Left ventricle myocardium inferior (tissue), 1 donor: ENCODE measurements around the gene COLEC11. TPM values are rescaled to one million over a fixed set of nuclear protein-coding genes. Genes with fewer than 3 reads are reported as not detected.

ENCODE experiments used
- DNase-seq: peaks from one replicate; pipeline ENCODE4 v3.0.0-alpha.2; 2020
- H3K27ac ChIP-seq: fragments of 200-600 bp; replicated peaks from 2 replicates; pipeline ENCODE4 v1.8.0; 2021
- H3K27me3 ChIP-seq: fragments of 200-600 bp; 2 replicates; pipeline ENCODE4 v1.8.0; 2021; ENCODE audit warnings: low read depth
- H3K36me3 ChIP-seq: fragments of 200-600 bp; 2 replicates; pipeline ENCODE4 v1.8.0; 2021
- H3K4me1 ChIP-seq: fragments of 200-600 bp; 2 replicates; pipeline ENCODE4 v1.8.0; 2021
- H3K4me3 ChIP-seq: fragments of 200-600 bp; 2 replicates; pipeline ENCODE4 v1.8.0; 2021; ENCODE audit warnings: mild to moderate bottlenecking, moderate library complexity
- H3K9me3 ChIP-seq: fragments of 200-600 bp; replicated peaks from 2 replicates; pipeline ENCODE4 v1.8.0; 2021
- CTCF ChIP-seq: fragments of 200-600 bp; IDR thresholded peaks from 2 replicates; pipeline ENCODE4 v1.8.0; 2021; ENCODE audit warnings: antibody characterized with exemption, mild to moderate bottlenecking, borderline replicate concordance
- intact Hi-C: fragments of 100-400 bp; cut with micrococcal nuclease; formaldehyde crosslinking; loops from one replicate; pipeline ENCODE4 v1.11.0; 2022
- total RNA-seq: library from RNA; stranded (reverse); fragmentation: NEBNext Ultra II Directional; extraction: Animal tissue kit (Norgen Biotek cat#: 25700); gene quantifications from one replicate; pipeline ENCODE4 v1.2.1, GENCODE V29; 2021
- donor health status: DM: no; HTN: yes; CAD: no; lungs with severe emphysema.

COLEC11 gene
- total RNA-seq, 1 donor from 2014 or later, result 4.9 TPM

DNA sequence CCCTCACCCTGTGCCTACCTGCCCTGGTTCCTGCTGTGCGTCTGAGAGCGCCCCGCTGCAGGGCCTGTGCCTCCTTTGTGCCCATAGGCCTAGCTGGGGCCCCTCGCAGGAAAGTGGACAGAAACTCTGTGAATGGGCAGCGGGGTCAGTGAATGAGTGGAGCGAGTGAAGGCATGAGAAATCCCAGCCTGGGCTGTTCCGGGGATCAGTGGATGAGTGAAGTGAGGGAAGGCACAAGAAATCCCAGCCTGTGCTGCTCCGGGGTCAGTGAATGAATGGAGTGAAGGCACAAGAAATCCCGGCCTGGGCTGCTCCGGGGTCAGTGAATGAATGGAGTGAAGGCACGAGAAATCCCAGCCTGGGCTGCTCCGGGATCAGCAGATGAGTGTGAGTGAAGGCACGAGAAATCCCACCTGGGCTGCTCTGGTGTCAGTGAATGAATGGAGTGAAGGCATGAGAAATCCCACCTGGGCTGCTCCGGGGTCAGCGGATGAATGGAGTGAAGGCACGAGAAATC, 2.0 kb downstream of the COLEC11 start:
- H3K4me1 ChIP-seq, result peaks cover 16% of the 10 kb centered on the region
- no peak for DNase-seq
- H3K27ac ChIP-seq, result no peak overlapping the region
- no peaks in the 10 kb centered on the region for H3K27me3 ChIP-seq
- no peak for TF ChIP-seq CTCF
- H3K9me3 ChIP-seq, result no peaks in the 10 kb centered on the region
- intact Hi-C loops, result no loop called here
- H3K4me3 ChIP-seq, result no peak overlapping the region
- H3K36me3 ChIP-seq, result no peaks in the 10 kb centered on the region

GRCh38 chr2:3597567-3597966, 2.7 kb downstream of the COLEC11 start:
- no peaks in the 10 kb centered on the region for H3K9me3 ChIP-seq
- no peaks in the 10 kb centered on the region for H3K36me3 ChIP-seq
- no peaks in the 10 kb centered on the region for H3K27me3 ChIP-seq
- DNase-seq, result no peak
- H3K4me3 ChIP-seq, result no peak overlapping the region
- no peak overlapping the region for H3K27ac ChIP-seq
- intact Hi-C loops, result no loop called here
- peaks cover 16% of the 10 kb centered on the region for H3K4me1 ChIP-seq
- TF ChIP-seq CTCF, result no peak

DNA sequence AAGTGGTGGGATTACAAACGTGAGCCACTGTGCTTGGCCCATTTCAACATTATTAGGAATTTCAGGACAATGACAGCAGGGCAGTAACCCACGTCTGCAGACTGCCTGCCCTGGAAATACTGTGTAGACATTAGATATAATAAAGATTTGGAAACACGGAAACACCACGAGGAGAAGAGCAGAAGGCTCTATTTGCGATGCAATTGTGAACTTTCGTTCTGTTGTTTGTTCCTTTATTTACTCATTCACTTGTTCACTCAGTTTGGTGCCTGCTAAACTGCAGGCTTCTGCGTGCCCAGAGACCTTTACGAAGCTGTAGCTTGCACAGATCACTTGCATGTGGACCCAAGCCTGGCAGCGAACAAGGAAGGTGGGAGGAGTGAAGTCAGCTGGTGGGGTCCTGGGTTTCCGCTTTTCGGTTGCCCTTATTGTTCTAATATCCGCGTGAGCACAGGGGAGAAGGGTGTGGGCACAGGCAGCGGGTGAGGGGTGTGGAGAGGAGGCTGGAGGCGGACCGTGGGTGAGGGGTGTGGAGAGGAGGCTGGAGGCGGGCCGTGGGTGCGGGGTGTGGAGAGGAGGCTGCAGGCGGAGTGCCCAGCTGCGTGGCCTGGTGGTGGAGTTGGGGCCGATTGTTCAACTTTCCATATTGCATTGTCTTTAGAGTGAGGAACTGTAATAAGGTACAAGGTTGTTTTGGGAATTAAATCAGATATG, 3.4 kb downstream of the COLEC11 start:
- Histone ChIP-seq H3K36me3 (no peaks in the 10 kb centered on the region), H3K4me1 (peaks cover 16% of the 10 kb centered on the region), H3K9me3 (no peaks in the 10 kb centered on the region), H3K27me3 (no peaks in the 10 kb centered on the region), H3K27ac (no peak overlapping the region), H3K4me3 (no peak overlapping the region)
- intact Hi-C loops, result no loop called here
- no peak for TF ChIP-seq CTCF
- no peak for DNase-seq

- Histone ChIP-seq H3K36me3 (no peaks in the 10 kb centered on the region), H3K9me3 (no peaks in the 10 kb centered on the region), H3K4me3 (no peak overlapping the region), H3K27me3 (no peaks in the 10 kb centered on the region), H3K4me1 (peaks cover 16% of the 10 kb centered on the region), H3K27ac (no peak overlapping the region)
- intact Hi-C loops, result no loop called here
- no peak for DNase-seq
- no peak for TF ChIP-seq CTCF
Observed at GRCh38 chr2:3598912-3599854, 4.3 kb downstream of the COLEC11 start.

- TF ChIP-seq CTCF, result no peak
- DNase-seq, result no peak
Observed at GRCh38 chr2:3600256-3600855, 5.4 kb downstream of the COLEC11 start.

More at GRCh38 chr2:3600256-3600855, 5.4 kb downstream of the COLEC11 start:
- Histone ChIP-seq H3K4me1 (peaks cover 5% of the 10 kb centered on the region), H3K9me3 (no peaks in the 10 kb centered on the region), H3K4me3 (no peak overlapping the region), H3K36me3 (no peaks in the 10 kb centered on the region), H3K27ac (no peak overlapping the region), H3K27me3 (no peaks in the 10 kb centered on the region)
- intact Hi-C loops, result no loop called here
